Left ventricle myocardium superior (tissue), 1 donor: ENCODE data around the gene ISG15. TPM values are rescaled to one million over a fixed set of nuclear protein-coding genes. Genes with fewer than 3 reads are reported as not detected.

Experiments
- total RNA-seq: library from RNA; stranded (reverse); fragmentation: NEBNext Ultra II Directional; extraction: Animal tissue kit (Norgen Biotek cat#: 25700); gene quantifications from one replicate; pipeline ENCODE4 v1.2.1, GENCODE V29; 2021
- donor health status: DM: no; HTN: yes; CAD: no; lungs with severe emphysema.

ISG15 gene
- total RNA-seq, 1 donor from 2014 or later: 16.4 TPM

Other genes with a start within 250 kb of the ISG15 start
- gene SAMD11, start 89.6 kb upstream of the ISG15 start, total RNA-seq: 2.1 TPM
- 46.8 TPM for gene NOC2L, start 54.2 kb upstream of the ISG15 start, total RNA-seq
- gene KLHL17, start 52.9 kb upstream of the ISG15 start, total RNA-seq: 6.6 TPM
- not detected for gene PLEKHN1, start 47.0 kb upstream of the ISG15 start, total RNA-seq
- gene PERM1, start 31.4 kb upstream of the ISG15 start, total RNA-seq: 187 TPM
- gene HES4, start 13.4 kb upstream of the ISG15 start, total RNA-seq: 39.4 TPM
- 18.5 TPM for gene AGRN, start 6.6 kb downstream of the ISG15 start, total RNA-seq
- gene RNF223, start 60.8 kb downstream of the ISG15 start, total RNA-seq: not detected
- 4.0 TPM for gene C1orf159, start 102.6 kb downstream of the ISG15 start, total RNA-seq
- gene TTLL10, start 160.4 kb downstream of the ISG15 start, total RNA-seq: not detected
- gene TNFRSF18, start 193.1 kb downstream of the ISG15 start, total RNA-seq: 0.32 TPM
- gene TNFRSF4, start 200.7 kb downstream of the ISG15 start, total RNA-seq: 2.3 TPM
- gene SDF4, start 218.5 kb downstream of the ISG15 start, total RNA-seq: 117 TPM
- 7.5 TPM for gene B3GALT6, start 218.7 kb downstream of the ISG15 start, total RNA-seq
- 0.50 TPM for gene C1QTNF12, start 233.2 kb downstream of the ISG15 start, total RNA-seq